22Rv1 (cell line): ENCODE data around the gene INVS.
"Not testable (repeated sequence)": the region's sequence is repeated elsewhere in the genome, so short reads cannot be mapped to it uniquely, and the experiment has no call there.

ENCODE experiments used
- ZFX ChIP-seq: fragments of 450-650 bp; IDR thresholded peaks from 2 replicates; pipeline ENCODE4 v1.6.1; 2017; ENCODE audit warnings: antibody characterized with exemption, borderline replicate concordance
- TF ChIP-seq, protein P1 (sequence below): fragments of 450-650 bp; IDR thresholded peaks from 2 replicates; pipeline ENCODE4 v1.5.1; 2017; ENCODE audit warnings: mild to moderate bottlenecking

GRCh38 chr9:100236986-100237385 is 137.9 kb downstream of the INVS start:
- TF ChIP-seq, protein P1, sequence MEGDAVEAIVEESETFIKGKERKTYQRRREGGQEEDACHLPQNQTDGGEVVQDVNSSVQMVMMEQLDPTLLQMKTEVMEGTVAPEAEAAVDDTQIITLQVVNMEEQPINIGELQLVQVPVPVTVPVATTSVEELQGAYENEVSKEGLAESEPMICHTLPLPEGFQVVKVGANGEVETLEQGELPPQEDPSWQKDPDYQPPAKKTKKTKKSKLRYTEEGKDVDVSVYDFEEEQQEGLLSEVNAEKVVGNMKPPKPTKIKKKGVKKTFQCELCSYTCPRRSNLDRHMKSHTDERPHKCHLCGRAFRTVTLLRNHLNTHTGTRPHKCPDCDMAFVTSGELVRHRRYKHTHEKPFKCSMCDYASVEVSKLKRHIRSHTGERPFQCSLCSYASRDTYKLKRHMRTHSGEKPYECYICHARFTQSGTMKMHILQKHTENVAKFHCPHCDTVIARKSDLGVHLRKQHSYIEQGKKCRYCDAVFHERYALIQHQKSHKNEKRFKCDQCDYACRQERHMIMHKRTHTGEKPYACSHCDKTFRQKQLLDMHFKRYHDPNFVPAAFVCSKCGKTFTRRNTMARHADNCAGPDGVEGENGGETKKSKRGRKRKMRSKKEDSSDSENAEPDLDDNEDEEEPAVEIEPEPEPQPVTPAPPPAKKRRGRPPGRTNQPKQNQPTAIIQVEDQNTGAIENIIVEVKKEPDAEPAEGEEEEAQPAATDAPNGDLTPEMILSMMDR: not testable (repeated sequence)
- TF ChIP-seq ZFX: not testable (repeated sequence)
